Stimulated activated CD4-positive, alpha-beta T cell treated with anti-CD3 and anti-CD28 coated beads, Interleukin-4, amount 100 ng/mL, for 4 hours (primary cell): ENCODE data around the gene C5orf46.
"Not testable (repeated sequence)": the region's sequence is repeated elsewhere in the genome, so short reads cannot be mapped to it uniquely, and the experiment has no call there.

Experiments used
- DNase-seq, 2 experiments: peaks; one replicate each; pipeline ENCODE4 v3.0.0-alpha.2; 2020

Gene C5orf46

GRCh38 chr5:147906326-147907095 lies at the start of gene C5orf46:
C5orf46 (minus strand) TSS chr5:147906538; CDS start chr5:147906501, 37 bp downstream.
- no peak for DNase-seq

GRCh38 chr5:147954971-147955370 lies 48.6 kb upstream of the C5orf46 start:
- DNase-seq, result no peak

GRCh38 chr5:147949711-147950573 lies 43.6 kb upstream of the C5orf46 start:
- no peak for DNase-seq

GRCh38 chr5:147946658-147947274 lies 40.4 kb upstream of the C5orf46 start:
- DNase-seq, result not testable (repeated sequence)

GRCh38 chr5:147939431-147940114 lies 33.2 kb upstream of the C5orf46 start:
- DNase-seq, result no peak

GRCh38 chr5:147935032-147935431 lies 28.7 kb upstream of the C5orf46 start:
- DNase-seq, result no peak

- DNase-seq, result no peak
These were observed 24.4 kb upstream of the C5orf46 start for GRCh38 chr5:147930769-147931168.

GRCh38 chr5:147927901-147928300 lies 21.6 kb upstream of the C5orf46 start:
- no peak for DNase-seq

GRCh38 chr5:147925020-147925419 lies 18.7 kb upstream of the C5orf46 start:
- no peak for DNase-seq

GRCh38 chr5:147921136-147921535 lies 14.8 kb upstream of the C5orf46 start:
- no peak for DNase-seq

- DNase-seq, result no peak
These were observed 14.2 kb upstream of the C5orf46 start for GRCh38 chr5:147920420-147921030.

- no peak for DNase-seq
These were observed 12.6 kb upstream of the C5orf46 start for GRCh38 chr5:147918899-147919298.

- no peak for DNase-seq
These were observed 11.9 kb upstream of the C5orf46 start for GRCh38 chr5:147918101-147918685.

- no peak for DNase-seq
These were observed 7.4 kb upstream of the C5orf46 start for GRCh38 chr5:147913786-147914185.

GRCh38 chr5:147912011-147912410 lies 5.7 kb upstream of the C5orf46 start:
- DNase-seq, result no peak

GRCh38 chr5:147911427-147911826 lies 5.1 kb upstream of the C5orf46 start:
- DNase-seq, result no peak

- DNase-seq, result no peak
These were observed 2.2 kb downstream of the C5orf46 start for GRCh38 chr5:147904110-147904509.

GRCh38 chr5:147902609-147903115 lies 3.7 kb downstream of the C5orf46 start:
- DNase-seq, result no peak

GRCh38 chr5:147901599-147902039 lies 4.7 kb downstream of the C5orf46 start:
- DNase-seq, result no peak

GRCh38 chr5:147898875-147899401 lies 7.4 kb downstream of the C5orf46 start:
- no peak for DNase-seq

- no peak for DNase-seq
These were observed 10.5 kb downstream of the C5orf46 start for GRCh38 chr5:147895864-147896263.
